Neutrophil (primary cell): ENCODE data around the gene CCL16.
"Not testable (repeated sequence)": the region's sequence is repeated elsewhere in the genome, so short reads cannot be mapped to it uniquely, and the experiment has no call there.

Experiments
- H3K27ac ChIP-seq: fragments of 200-600 bp; sonication (generic); 2 replicates; pipeline ENCODE4 v1.5.1; 2016; ENCODE audit warnings: mild to moderate bottlenecking, moderate library complexity
- H3K27me3 ChIP-seq: fragments of 200-600 bp; sonication (generic); 2 replicates; pipeline ENCODE4 v1.6.0; 2016; ENCODE audit warnings: mild to moderate bottlenecking
- H3K36me3 ChIP-seq: fragments of 200-600 bp; sonication (generic); 2 replicates; pipeline ENCODE4 v1.5.1; 2017
- H3K4me1 ChIP-seq, 2 experiments: fragments of 200-600 bp in 1 of 2; sonication (generic) in 1 of 2; 1 replicate in 1 of 2; 2 replicates in 1 of 2; pipeline versions ENCODE4 v1.5.1 to v1.6.1; 2013 to 2016; ENCODE audit warnings: low read depth in 1 of 2, low read length in 1 of 2, mild to moderate bottlenecking in 1 of 2, moderate library complexity in 1 of 2; ENCODE audit not compliant: control insufficient read depth in 1 of 2, insufficient read depth in 1 of 2
- H3K4me3 ChIP-seq, 2 experiments: fragments of 200-600 bp in 1 of 2; sonication (generic) in 1 of 2; 1 replicate in 1 of 2; 2 replicates in 1 of 2; pipeline ENCODE4 v1.5.1; 2013 to 2016; ENCODE audit warnings: low read depth in 1 of 2, low read length in 1 of 2, mild to moderate bottlenecking in 1 of 2, moderate library complexity in 1 of 2
- H3K9me3 ChIP-seq: fragments of 200-600 bp; sonication (generic); 2 replicates; pipeline ENCODE4 v1.5.1; 2016
- TF ChIP-seq, protein P1 (sequence below): fragments of 200-600 bp; sonication (generic); IDR thresholded peaks from 2 replicates; pipeline ENCODE4 v1.5.1; 2016; ENCODE audit warnings: antibody characterized with exemption

CCL16 gene

DNA sequence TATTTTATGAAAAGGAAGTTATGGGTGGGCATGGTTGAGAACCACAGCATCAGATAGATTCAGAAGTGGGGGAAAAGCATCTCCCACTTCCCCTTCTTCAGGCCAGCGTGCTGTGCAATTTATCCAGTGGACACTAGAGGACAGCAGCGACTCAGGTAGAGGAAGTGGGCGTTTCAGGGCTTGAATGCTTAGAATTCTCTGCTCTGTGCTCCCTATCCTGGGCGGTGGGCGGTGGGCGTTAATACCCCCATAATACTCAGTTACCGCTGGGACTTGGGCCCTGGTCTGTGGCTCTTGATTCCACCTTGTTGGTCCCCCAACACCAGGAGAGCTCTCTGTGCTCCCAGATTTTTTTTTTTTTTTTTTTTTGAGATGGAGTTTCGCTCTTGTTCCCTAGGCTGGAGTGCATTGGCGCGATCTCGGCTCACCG is 34.1 kb downstream of the CCL16 start:
- TF ChIP-seq, protein P1, sequence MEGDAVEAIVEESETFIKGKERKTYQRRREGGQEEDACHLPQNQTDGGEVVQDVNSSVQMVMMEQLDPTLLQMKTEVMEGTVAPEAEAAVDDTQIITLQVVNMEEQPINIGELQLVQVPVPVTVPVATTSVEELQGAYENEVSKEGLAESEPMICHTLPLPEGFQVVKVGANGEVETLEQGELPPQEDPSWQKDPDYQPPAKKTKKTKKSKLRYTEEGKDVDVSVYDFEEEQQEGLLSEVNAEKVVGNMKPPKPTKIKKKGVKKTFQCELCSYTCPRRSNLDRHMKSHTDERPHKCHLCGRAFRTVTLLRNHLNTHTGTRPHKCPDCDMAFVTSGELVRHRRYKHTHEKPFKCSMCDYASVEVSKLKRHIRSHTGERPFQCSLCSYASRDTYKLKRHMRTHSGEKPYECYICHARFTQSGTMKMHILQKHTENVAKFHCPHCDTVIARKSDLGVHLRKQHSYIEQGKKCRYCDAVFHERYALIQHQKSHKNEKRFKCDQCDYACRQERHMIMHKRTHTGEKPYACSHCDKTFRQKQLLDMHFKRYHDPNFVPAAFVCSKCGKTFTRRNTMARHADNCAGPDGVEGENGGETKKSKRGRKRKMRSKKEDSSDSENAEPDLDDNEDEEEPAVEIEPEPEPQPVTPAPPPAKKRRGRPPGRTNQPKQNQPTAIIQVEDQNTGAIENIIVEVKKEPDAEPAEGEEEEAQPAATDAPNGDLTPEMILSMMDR, result peak; percentile 57
- Histone ChIP-seq H3K27me3 (no peaks in the 10 kb centered on the region), H3K9me3 (no peaks in the 10 kb centered on the region), H3K4me3 (no peak overlapping the region), H3K4me1 (no peaks in the 10 kb centered on the region), H3K27ac (no peak overlapping the region), H3K36me3 (no peaks in the 10 kb centered on the region)

DNA sequence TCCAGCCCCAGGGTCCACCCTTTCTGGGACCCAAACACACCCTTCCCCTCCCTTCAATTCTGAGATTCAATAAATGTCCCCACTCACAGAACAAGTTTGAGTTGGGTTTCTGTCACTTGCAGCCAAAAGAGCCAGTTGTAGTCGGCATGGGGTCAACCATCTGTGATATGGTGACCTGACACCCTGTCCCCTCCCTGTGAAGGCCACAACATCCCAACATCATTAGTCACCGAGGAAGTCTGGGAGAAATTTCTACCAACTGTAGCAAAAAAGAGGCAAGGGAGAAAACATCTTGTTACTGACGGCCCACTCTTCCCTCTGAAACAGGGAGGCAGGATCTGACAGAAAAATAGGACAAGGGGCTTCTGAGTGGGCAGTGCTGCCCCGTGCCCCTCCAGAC is 37.1 kb downstream of the CCL16 start:
- no peaks in the 10 kb centered on the region for H3K4me1 ChIP-seq
- no peak overlapping the region for H3K27ac ChIP-seq
- no peaks in the 10 kb centered on the region for H3K9me3 ChIP-seq
- no peaks in the 10 kb centered on the region for H3K36me3 ChIP-seq
- H3K27me3 ChIP-seq, result no peaks in the 10 kb centered on the region
- no peak overlapping the region for H3K4me3 ChIP-seq
- TF ChIP-seq, protein P1, result no peak

DNA sequence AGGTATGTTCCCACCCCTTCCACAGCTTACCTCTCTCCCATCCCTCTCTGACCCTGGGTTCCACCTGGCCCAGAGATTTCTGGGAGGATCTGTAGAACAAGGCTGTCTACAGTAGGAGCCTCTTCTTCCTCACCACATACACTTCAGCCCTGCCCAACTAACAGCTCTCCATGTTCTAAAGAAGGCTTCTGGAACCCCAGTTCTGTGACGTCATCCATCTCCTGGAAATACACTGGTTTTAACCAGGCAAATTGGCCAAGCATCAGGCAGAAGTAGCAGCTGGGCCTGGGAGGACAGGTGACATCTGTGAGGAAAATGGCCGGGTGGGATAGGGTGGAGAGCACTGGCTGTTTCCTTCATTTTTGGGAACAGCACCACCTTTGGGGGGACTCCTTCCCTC is 37.8 kb downstream of the CCL16 start, which contains the start of gene LYZL6:
LYZL6 (minus strand) TSS at position 177 of the 400 bp plus-strand sequence. CDS start 4,357 bp downstream, outside the sequence.
- no peaks in the 10 kb centered on the region for H3K27me3 ChIP-seq
- no peaks in the 10 kb centered on the region for H3K4me1 ChIP-seq
- H3K36me3 ChIP-seq, result no peaks in the 10 kb centered on the region
- H3K27ac ChIP-seq, result no peak within 1 kb of the TSS
- TF ChIP-seq, protein P1, result no peak
- H3K4me3 ChIP-seq, result no peak within 1 kb of the TSS
- no peaks in the 10 kb centered on the region for H3K9me3 ChIP-seq

DNA sequence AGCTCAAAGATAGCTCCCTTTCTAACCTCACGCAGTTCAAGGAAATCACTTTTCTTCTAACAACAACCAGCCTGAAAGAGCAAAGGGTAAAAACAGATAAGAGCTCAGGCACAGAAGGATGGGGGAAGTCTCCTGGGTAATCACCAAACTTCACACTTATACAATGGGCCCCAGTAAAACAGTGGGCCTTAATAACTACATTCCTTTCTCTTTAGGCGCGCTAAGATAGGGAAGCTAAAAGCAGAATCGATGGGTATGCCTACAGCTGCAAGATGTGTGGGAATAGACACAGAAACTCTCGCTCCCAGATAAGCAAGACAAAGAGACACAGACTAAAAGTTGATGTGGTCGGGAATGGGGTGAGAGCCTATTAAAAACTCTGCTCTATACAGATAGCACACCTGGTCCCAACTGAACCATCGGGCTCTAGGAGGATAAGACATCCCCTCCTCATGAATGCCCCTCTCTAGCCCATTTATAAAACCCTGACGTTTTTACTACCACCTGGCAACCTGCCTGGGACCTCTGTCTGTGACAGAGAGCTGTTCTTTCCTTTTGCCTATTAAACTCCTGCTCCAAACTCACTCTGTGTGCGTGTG is 38.6 kb downstream of the CCL16 start:
- Histone ChIP-seq H3K27ac (no peak overlapping the region), H3K4me3 (no peak overlapping the region), H3K27me3 (no peaks in the 10 kb centered on the region), H3K4me1 (no peaks in the 10 kb centered on the region), H3K36me3 (no peaks in the 10 kb centered on the region), H3K9me3 (no peaks in the 10 kb centered on the region)
- TF ChIP-seq, protein P1, result no peak

DNA sequence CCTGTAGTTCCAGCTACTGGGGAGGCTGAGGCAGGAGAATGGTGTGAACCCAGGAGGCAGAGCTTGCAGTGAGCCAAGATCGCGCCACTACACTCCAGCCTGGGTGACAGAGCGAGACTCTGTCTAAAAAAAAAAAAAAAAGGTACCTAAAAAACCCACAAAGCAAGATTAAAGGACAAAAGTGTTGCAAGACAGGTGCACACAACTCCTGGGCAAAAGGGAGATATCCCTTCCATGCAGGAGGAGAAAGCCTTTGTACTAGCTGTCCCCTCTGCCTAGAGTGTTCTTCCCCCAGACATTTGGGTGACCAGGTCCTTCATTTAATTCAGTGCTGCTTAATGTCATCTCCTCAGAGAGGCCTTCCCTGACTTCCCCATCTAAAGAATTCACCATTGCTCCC is 42.8 kb downstream of the CCL16 start:
- not testable (repeated sequence) for H3K4me3 ChIP-seq, H3K36me3 ChIP-seq, H3K9me3 ChIP-seq, H3K27ac ChIP-seq, H3K4me1 ChIP-seq, H3K27me3 ChIP-seq

DNA sequence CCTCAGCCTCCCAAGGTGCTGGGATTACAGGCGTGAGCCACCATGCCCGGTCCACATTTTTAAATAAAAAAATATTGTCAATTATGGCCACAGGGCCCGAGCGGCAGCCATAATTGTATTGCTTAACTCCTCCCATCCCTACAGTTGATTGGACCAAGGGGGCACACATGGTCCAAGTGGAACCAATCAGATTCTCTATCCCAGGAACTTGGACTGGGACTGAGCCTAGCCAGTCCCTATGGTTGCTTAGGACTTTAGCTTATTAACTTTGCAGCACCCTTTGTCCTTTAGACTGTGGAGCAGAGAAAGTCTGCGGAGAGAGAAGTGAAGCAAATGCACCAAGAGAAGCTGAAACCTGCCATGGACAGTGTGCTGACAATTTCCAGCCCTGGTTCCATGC is 45.2 kb downstream of the CCL16 start:
- Histone ChIP-seq H3K27ac (no peak overlapping the region), H3K4me1 (no peaks in the 10 kb centered on the region), H3K27me3 (no peaks in the 10 kb centered on the region), H3K36me3 (no peaks in the 10 kb centered on the region), H3K9me3 (no peaks in the 10 kb centered on the region), H3K4me3 (no peak overlapping the region)
- TF ChIP-seq, protein P1, result no peak
